ENCODE measurements around the gene ACOXL.

The ACOXL gene

DNA sequence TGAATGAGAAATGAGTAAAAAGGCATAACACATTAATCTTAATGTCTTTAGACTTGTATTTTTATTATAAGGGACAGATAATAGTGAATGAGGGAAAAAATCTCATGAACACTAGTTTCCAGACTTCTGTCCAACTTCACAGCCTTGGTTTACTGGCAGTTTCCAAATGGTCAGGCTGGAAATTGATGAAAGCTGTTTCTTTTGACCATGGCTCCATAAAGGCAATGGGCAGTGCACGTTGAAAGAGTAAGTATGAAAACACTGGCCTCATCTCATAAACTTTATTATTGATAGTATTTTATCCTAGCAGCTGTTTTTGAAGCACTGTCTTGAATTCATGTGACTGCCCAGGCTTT lies 411.4 kb downstream of the ACOXL start:
- DNase-seq: no peak

DNA sequence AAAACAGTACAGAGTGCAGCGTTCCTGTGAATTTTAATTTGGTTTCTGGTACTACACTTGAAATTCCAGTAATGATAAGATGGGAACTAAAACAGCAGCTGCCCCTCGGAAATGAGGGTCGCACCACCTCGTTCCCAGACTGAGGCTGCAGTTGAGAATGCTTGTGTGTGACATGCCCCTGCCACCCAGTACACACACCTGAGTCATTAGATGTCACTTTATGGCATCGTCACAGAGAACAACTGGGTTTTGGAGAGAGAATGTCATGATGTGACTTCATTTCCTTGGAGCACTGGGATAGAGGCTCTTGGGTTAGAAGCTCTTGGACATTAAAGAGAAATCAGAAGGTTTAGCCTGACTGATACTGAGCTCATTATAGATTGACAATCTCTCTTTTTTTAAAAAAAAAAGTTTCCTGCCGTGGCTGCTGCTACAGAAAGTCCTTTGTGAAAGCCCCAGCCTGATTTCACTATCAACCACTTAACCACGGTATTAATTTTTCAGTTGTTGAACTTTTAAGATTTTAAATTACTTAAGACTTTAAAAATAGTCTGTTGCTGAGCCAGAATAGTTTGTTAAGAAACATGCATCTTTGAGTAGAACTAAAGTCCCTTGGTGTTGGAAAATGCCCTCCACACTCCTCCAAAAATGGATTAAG lies 412.9 kb downstream of the ACOXL start:
- no peak for DNase-seq

DNA sequence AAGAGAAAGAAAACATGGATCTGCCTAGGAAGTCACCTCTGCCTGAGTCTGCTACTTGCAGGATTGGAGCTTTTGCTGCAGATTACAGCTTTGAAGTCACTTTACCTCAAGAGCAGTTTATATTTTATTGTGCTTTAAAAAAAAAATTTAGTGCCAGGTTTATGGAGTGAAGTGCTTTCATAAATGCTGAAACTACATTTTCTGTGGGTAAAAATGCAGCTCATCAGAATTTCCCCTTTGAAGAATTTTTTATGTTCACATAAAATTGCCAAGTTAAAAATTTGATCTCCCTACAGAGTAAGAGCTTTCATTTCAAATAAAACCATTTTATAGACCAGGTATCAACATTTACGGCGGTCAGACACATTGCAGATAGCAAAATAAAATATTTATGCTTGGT lies 413.6 kb downstream of the ACOXL start:
- DNase-seq: no peak

DNA sequence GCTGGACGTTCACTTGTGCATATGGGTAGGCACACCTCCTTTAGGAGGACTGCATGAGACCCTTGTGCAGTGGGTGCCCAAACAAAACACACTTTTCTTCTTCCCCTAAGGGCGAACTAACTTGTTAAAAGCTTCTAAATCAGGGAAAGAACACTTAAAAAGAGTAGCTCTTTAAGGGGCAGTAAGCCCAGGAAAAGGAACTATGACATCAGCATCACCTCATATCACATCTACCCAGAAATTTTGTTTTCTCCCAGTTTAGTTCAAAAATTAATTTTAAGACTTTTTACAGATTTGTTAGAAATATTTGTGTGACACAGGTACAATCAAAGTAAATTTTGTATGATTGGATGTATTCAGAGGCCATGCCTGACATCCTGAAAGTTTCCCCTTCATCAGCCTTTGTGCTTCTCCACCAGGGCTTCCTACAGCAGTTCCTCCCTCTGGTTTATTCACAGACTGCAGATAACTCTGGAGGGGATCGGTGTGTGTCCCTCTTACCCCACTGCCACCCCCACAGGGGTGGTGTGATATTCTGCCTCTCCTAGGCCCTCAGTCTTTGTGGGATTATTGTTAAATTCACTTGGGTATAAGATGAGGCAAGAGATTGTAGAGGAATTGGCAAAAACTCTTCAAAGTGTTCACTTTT lies 416.0 kb downstream of the ACOXL start:
- peak; percentile 29 for DNase-seq

DNA sequence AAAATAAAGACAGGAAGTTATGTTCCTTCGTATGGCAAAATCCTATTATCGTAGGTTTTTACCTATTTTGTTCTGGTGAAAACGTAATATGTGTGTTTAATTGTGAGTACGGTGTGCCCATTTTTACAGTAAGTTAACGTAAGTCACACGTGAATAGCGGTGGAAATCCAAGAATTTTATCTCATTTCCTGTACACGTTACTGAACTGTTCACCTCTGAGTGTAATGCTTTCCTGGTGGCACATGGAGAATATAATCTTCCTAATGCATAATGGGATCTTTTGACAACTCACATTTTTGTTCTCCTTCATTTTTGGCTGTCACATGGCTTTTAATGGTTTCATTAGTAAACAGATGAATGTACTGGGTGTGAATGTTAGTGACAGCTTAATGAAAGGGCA lies 416.6 kb downstream of the ACOXL start:
- DNase-seq: peak; percentile 95

DNA sequence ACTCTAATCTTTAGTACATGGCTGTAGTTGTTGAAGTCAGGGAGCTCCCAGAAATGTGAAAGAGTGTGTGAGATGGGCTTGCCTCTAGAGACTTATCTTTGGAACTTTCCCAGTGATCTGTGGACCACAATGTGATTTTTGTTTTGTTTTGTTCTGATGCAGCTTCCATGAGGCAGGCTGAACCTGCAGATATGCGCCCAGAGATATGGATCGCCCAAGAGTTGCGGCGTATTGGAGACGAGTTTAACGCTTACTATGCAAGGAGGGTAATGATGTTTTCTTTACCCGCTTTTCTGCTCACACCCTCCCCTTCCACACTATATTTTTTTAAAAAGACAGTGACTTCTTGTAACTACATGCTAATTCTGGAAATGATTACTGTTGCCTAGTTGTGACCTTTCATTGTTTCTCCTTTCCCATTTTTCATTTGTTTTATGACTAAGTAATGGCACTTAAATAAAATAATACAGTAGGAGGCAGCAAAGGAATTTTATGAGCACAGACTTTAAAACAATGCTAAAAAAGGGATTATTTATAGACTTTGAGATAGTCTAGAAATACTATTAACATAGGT lies 417.6 kb downstream of the ACOXL start:
- no peak for DNase-seq

DNA sequence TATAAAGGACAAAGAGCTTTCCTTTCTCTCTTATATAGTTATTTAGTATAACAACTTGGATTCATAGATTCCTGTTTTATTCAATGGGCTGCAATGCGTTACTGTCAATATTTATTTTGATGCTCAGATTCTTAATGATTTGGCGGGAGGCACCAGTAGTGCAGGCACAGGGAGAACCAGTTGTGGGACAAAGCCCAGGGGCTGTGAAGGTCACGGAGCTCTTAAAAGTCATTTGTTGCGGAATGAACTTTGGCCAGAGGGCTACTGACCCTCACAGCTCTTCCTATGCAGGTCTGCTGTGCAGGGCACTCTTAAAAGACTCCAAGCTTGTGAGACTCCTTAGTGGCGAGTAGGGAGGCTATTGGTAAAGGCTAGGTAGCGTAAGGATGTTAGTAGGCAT lies 422.4 kb downstream of the ACOXL start:
- no peak for DNase-seq

DNA sequence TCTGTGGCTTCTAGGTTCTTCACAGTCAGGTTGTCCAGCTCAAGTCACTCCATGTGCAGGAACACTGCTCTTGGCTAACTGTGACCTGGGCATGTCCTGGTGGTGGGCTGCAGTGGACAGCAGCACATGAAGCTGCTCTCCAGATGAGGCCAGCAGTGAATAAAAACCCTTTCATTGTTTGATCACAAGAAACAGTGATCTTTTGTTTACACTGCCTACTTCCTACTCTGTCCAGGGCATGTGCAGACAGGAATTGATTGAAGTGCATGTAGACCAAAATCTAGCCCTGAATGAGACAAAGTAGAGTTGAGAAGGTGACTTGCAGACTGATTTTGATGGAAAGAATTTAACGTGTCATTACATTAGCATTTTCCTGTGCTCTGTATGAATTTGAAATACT lies 423.2 kb downstream of the ACOXL start:
- peak; percentile 44 for DNase-seq

DNA sequence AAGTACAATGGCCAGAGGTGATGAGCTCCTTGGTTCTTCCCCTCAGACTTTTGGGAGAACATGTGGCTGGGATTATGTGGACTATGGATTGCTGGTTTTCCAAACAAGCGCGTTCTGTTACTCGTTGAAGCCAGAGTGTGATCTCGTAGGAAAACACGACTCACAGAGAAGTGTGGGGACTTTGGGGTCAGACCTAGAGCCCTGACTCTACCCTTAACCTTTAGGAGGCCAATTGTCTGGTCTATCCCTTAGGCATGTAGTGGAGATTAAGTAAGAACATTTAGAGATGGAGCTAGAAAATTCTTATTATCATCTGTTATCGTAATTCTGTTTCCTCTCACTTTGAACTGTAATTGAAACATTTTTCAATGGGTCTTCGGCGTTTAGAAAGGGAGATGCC lies 424.2 kb downstream of the ACOXL start:
- no peak for DNase-seq

DNA sequence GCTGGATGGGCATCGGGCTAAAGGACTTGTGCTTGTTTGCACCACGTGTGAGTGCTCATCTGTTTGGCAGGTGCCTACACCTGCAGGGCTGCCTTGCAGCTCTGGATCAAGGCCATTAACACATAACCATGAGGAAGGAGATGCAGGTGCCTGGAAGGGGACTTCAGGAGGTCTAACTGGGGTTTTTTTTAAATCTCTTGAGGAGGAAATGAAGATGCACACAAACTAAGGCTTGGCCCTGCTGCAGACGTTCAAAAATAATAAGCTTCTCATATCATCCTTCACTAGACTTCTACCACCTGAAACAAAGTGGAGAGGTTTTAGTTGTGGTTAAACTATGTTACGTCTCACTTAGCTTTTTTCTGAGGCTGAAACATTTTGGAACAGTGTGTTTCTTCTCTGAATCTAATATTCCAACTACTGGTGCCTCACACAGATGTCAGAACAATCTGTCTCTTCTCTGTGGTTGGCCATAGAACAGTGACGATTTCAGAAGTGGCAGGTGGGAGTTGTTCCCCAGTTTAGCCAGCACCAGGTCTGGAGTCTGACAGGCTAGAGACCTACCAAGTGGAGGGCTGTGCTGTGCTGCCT lies 424.8 kb downstream of the ACOXL start:
- peak; percentile 65 for DNase-seq

DNA sequence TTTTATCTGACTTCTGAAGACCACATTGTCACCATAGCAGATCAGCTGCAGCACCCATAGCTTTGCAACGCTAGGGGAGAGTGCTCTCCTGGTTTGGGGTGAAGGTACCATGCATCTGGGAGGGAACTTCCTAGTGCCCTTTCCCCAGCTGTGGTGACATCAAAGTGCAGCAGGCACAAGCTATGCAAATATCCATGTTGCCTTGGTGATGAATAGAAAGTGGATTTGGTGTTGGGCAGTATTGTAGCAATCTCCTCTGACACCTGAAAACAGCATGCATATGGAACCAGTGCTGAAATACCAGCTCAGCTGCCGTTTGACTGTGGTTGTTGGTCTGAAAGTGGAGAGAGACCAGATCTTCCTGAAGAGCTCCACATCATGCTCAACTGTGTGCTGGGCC lies 425.4 kb downstream of the ACOXL start:
- peak; percentile 45 for DNase-seq

DNA sequence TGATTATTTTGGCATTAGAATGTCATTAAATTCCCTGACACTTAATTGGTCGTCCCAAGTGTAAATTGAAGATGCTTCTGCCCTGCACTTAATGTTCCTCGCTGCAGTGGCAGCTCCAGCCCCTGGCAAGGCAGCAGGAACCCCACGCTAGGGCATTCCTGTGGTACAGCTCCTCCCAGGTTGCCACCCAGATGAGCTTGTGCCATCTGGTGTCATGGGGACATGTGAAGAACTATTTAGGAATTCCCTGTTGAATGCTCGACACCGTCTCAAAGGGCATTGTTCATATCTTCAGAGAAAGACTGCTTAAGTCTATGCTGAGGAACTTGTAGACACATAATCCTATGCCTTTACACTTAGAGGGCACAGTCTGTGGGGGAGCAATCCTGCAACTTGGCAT lies 427.3 kb downstream of the ACOXL start:
- DNase-seq: no peak

DNA sequence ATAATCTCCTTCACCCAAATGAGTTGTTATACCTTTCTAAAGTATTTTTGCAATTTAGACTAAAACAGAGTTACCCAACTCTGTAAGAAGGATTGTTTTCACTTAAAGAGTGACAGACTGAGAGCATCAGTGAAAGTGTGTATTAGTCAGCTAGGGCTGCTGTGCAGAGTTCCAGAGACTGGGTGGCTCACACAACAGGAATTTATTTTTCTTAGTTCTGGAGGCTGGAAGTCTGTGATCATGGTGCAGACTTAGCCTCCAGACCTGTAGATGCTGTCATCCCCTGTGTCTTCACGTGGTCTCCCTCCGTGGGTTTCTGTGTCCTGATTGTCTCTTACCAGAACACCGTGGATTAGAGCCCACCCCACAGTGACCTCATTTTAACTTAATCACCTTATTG lies 428.4 kb downstream of the ACOXL start:
- DNase-seq: no peak

DNA sequence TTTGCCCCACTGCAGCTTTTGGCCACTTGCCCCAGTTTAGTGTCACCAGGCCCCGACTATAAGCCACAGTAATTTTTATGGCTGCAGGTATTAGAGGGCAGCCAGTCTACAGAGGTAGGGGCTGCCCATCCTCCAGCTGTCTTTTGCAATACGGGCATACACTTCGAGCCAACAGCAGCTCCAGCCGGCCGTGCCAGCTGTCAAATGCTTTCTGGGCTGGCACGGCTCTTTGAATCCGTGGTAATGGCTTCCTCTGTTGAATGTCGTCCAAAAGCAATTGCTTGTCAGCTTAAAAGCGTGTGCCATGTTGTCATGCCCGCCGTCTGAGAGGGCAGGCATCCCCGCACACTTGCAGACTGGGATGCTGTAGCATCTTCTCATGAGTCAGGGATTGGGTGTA lies 429.6 kb downstream of the ACOXL start:
- DNase-seq: peak; percentile 63

DNA sequence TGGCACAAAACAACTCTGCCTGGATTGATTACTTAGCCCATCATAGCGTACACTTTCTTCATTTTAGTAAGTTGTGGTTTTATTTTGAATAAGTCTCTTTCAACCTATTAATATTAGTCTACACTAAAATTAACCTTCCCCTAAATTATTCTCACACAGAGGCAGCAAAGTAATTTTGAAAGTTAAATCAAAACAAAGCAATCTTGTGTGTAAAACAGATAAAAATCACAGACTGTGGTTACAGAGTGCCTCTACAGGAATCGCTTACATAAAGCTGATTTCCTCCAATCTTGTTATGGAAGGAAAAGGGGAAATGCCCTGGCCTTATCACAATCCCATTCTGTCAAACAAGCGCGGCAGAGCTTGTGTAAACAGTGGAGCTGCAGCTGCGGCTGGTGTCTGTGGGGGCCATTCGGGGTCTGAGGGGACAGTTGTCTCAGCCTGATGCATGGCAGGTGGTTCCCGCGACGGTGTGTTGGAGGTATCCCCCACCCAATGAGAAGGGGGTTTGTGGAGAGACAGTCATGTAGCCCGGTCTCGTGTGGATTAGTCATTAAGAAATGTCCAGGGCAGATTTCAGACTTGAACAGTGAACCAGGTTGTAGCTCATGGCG lies 430.5 kb downstream of the ACOXL start:
- no peak for DNase-seq

DNA sequence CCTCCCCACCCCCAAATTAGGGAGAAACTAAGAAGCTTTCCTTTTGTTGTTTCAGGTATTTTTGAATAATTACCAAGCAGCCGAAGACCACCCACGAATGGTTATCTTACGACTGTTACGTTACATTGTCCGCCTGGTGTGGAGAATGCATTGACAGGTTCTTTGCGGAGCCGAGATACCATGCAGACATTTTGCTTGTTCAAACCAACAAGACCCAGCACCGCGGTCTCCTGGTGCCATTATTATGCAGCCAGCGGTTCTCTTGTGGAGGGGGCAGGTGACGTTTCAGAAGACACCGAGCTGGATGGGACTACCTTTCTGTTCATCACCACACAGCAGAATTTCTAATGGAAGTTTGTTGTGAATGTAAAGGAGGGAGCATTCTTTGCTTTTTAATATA lies 431.7 kb downstream of the ACOXL start:
- no peak for DNase-seq

DNA sequence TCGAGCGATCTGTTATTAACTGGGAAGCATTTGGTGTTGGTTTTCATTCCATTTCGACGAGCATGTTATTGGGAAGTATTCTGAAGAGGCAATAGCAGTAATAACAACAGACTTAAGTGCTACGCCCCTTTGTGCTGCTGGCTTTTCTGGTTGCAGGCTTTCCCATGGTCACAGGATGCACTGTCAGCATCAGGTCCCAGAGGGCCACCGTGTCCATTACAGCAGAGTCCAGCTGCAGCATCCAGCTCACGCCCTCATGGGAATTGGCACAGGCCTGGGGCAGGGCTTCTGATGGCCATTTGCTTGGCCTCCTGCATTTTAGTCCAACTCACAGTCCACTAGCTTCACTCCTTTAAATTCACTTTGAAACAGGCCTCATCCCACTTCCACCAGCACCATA lies 432.7 kb downstream of the ACOXL start:
- no peak for DNase-seq

DNA sequence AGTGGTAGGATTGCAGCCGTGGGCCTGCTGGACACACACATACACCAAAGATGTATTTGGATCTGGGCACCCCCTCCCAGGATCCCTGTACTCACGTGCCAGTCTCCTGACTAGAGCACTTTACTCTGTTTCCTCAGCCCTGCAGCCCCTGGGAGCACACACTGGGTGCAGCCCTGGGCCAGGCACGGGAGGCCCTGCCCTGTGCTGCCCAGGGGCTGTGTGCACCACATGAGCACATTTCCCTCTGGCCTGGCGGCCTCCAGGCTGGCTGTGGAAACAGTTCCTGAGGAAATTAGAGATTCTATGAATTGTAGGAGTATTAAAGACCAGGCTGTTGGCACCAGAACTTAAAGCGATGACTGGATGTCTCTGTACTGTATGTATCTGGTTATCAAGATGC lies 433.7 kb downstream of the ACOXL start:
- DNase-seq: no peak

DNA sequence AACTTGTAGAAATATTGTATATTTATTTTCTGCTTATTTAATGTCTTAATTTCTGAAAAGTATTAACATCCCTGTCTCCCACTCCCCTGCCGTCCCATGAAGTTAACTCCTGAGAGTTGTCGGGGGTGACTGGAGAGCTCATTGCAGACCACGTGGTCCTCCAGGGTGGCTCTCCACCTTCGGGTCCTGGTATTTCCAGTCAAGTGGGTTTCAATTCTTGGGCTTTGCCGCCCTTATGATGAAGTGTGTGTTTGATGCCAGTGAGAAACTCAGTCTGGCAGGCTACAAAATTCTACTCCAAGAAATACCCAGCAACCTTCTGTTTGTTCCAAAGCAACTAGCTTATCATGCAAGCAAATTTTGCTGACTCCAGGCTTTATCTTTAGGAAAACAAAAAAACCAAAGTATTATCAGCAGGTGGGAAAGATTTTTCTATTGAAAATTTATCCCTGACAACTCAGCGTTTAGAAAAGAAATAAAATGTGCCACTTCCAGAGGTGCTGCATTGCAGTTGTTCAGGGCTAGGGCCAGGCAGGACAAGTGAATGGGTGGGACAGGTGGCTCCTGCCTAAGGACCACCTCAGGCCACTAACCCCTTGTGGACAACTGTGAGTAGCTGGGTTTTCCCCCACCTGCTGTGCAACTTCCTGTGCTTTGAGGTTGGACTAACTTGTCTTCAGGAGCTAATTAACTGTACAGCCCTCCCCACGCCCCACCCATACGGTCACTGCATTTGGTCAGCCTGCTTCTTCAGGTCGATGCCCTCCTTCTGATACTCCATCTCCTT lies 434.9 kb downstream of the ACOXL start:
- peak; percentile 28 for DNase-seq

DNA sequence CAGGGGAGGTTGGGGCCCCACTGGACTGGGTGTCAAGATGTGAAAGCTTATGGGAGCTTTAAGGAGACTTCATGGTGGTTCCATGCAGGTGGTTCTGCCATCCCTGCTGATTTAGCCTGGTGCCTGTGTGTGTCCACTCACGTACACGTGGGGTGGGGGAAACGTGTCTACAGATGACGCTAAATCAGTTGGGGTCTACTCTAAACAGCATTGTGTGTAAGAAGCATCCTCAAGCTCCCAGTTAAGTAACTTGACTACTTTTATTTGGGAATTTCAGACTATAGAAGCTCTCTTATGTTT lies 435.4 kb downstream of the ACOXL start:
- no peak for DNase-seq

Measured in NCI-H69 (cell line).